Neural cell (in vitro differentiated cells): ENCODE results near the gene GYPE. TPM values are rescaled to one million over a fixed set of nuclear protein-coding genes. Genes with fewer than 3 reads are reported as not detected.
"Not testable (repeated sequence)": the region's sequence is repeated elsewhere in the genome, so short reads cannot be mapped to it uniquely, and the experiment has no call there.

Experiments used
- H2AFZ ChIP-seq: fragments of 200-600, 300-800 bp; sonication (generic), shearing (Covaris generic); 2 replicates; pipeline ENCODE4 v1.6.0; 2014; ENCODE audit warnings: low read depth, mild to moderate bottlenecking, antibody characterized with exemption, low read length, moderate library complexity
- H3F3A ChIP-seq: fragments of 200-600 bp; shearing (Covaris generic); 2 replicates; pipeline ENCODE4 v1.6.1; 2016; ENCODE audit warnings: mild to moderate bottlenecking, moderate library complexity, mixed read lengths, antibody characterized with exemption, low read length; ENCODE audit not compliant: insufficient read depth, poor library complexity, severe bottlenecking
- H3K27ac ChIP-seq: fragments of 200-600, 300-800 bp; sonication (generic), shearing (Covaris generic); 2 replicates; pipeline ENCODE4 v1.5.1; 2014; ENCODE audit warnings: mild to moderate bottlenecking, low read length, moderate library complexity
- H3K27me3 ChIP-seq: fragments of 300-800, 200-600 bp; sonication (generic), shearing (Covaris generic); 2 replicates; pipeline ENCODE4 v1.6.0; 2014; ENCODE audit warnings: mild to moderate bottlenecking, low read depth, low read length, moderate library complexity; ENCODE audit not compliant: insufficient read depth
- H3K36me3 ChIP-seq: fragments of 300-800, 200-600 bp; sonication (generic), shearing (Covaris generic); 2 replicates; pipeline ENCODE4 v1.5.1; 2014; ENCODE audit warnings: mild to moderate bottlenecking, antibody characterized with exemption, low read length, moderate library complexity; ENCODE audit not compliant: insufficient read depth
- H3K4me2 ChIP-seq: fragments of 300-800, 200-600 bp; sonication (generic), shearing (Covaris generic); 2 replicates; pipeline ENCODE4 v1.6.0; 2014; ENCODE audit warnings: mild to moderate bottlenecking, low read length
- H3K4me3 ChIP-seq: fragments of 300-800, 200-600 bp; sonication (generic), shearing (Covaris generic); 2 replicates; pipeline ENCODE4 v1.5.1; 2014; ENCODE audit warnings: mild to moderate bottlenecking, low read length, moderate library complexity
- H3K79me2 ChIP-seq: fragments of 200-600 bp; shearing (Covaris generic); replicated peaks from 2 replicates; pipeline ENCODE4 v1.6.0; 2014; ENCODE audit warnings: mild to moderate bottlenecking, low read length, moderate library complexity; ENCODE audit not compliant: insufficient read depth
- H3K9ac ChIP-seq: fragments of 300-800, 200-600 bp; sonication (generic), shearing (Covaris generic); 2 replicates; pipeline ENCODE4 v1.6.1; 2016; ENCODE audit warnings: mild to moderate bottlenecking, low read length, mixed read lengths
- H3K9me2 ChIP-seq: fragments of 200-600 bp; shearing (Covaris generic); 2 replicates; pipeline ENCODE4 v1.6.1; 2016; ENCODE audit warnings: mild to moderate bottlenecking, low read length, mixed read lengths; ENCODE audit not compliant: insufficient read depth
- H3K9me3 ChIP-seq: fragments of 200-600, 300-800 bp; sonication (generic), shearing (Covaris generic); 2 replicates; pipeline ENCODE4 v1.6.1; 2016; ENCODE audit warnings: mild to moderate bottlenecking, mixed run types, low read length, moderate library complexity, mixed read lengths
- H4K20me1 ChIP-seq: fragments of 200-600 bp; shearing (Covaris generic); 2 replicates; pipeline ENCODE4 v1.6.1; 2016; ENCODE audit warnings: mild to moderate bottlenecking, mixed run types; ENCODE audit not compliant: insufficient read depth
- polyA plus RNA-seq: library from polyadenylated mRNA; depleted of rRNA; stranded (reverse); fragments of >200 nt; gene quantifications from 2 replicates; pipeline ENCODE4 v1.2.3, GENCODE V29; 2014

Gene GYPE
- polyA plus RNA-seq, 1 donor from 2014 or later, result not detected

DNA sequence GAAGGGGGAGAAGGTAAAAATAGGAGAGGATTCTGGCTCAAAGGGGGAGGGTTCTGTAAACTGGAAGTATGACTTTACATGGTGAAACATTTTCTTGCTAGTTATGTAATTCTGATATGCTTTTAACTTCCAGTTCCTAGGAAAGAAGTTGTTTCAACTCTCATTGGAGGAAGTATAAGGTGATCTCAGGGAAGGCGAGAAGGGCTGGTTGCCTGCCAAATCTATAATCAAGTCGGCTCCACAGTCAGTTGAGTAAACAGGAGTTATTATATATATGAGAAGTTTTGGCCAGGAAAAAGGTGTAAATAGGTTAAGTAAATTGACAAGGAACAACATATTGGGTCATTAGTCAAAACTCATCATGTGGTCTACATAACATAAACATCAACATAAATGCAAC is 56.1 kb downstream of the GYPE start:
- H3K9me2 ChIP-seq, H3K27me3 ChIP-seq, H3K4me2 ChIP-seq, H3K36me3 ChIP-seq, H3K9ac ChIP-seq, H3K9me3 ChIP-seq, H3K4me3 ChIP-seq, H3K79me2 ChIP-seq, H3F3A ChIP-seq, H3K27ac ChIP-seq, H2AFZ ChIP-seq, H4K20me1 ChIP-seq: not testable (repeated sequence)

DNA sequence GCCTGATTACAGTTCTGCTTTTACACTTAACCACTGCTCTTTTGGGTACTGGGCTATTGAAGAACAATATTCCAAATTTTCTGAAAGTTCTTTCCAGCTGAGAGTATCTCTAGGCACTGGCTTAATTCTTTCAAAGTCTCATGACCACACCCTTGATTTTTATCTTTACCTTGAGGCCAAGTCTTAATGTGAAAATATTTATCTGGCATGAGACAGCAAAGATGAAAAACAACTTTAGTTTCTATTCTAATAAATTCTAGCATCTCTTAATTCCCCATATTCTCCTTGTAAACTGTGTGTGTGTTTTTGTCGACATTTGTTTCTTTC is 61.9 kb downstream of the GYPE start:
- not testable (repeated sequence) for H3K4me2 ChIP-seq, H3K9ac ChIP-seq, H3K79me2 ChIP-seq, H3K27ac ChIP-seq, H3K9me2 ChIP-seq, H4K20me1 ChIP-seq, H3K9me3 ChIP-seq, H2AFZ ChIP-seq, H3K36me3 ChIP-seq, H3K27me3 ChIP-seq, H3K4me3 ChIP-seq, H3F3A ChIP-seq

GRCh38 chr4:143842624-143843505 is 62.5 kb downstream of the GYPE start:
- H3K9me2 ChIP-seq, H4K20me1 ChIP-seq, H3K9me3 ChIP-seq, H3K9ac ChIP-seq, H3K4me3 ChIP-seq, H3K27me3 ChIP-seq, H3K36me3 ChIP-seq, H2AFZ ChIP-seq, H3K4me2 ChIP-seq, H3F3A ChIP-seq, H3K27ac ChIP-seq, H3K79me2 ChIP-seq: not testable (repeated sequence)

GRCh38 chr4:143839413-143839812 is 65.9 kb downstream of the GYPE start:
- H3K4me2 ChIP-seq, H3F3A ChIP-seq, H3K36me3 ChIP-seq, H3K79me2 ChIP-seq, H4K20me1 ChIP-seq, H3K9me3 ChIP-seq, H3K9ac ChIP-seq, H3K27ac ChIP-seq, H3K9me2 ChIP-seq, H2AFZ ChIP-seq, H3K4me3 ChIP-seq, H3K27me3 ChIP-seq: not testable (repeated sequence)

GRCh38 chr4:143834196-143834595 is 71.2 kb downstream of the GYPE start:
- not testable (repeated sequence) for H3F3A ChIP-seq, H2AFZ ChIP-seq

GRCh38 chr4:143833676-143834075 is 71.7 kb downstream of the GYPE start:
- H4K20me1 ChIP-seq, H3K9ac ChIP-seq, H3K4me2 ChIP-seq, H3K9me3 ChIP-seq, H3K27me3 ChIP-seq, H3K79me2 ChIP-seq, H3K36me3 ChIP-seq, H3K9me2 ChIP-seq, H3K4me3 ChIP-seq, H3K27ac ChIP-seq, H3F3A ChIP-seq, H2AFZ ChIP-seq: not testable (repeated sequence)

More at GRCh38 chr4:143834196-143834595, 71.2 kb downstream of the GYPE start:
- H3K79me2 ChIP-seq, H3K9ac ChIP-seq, H4K20me1 ChIP-seq, H3K9me3 ChIP-seq, H3K27me3 ChIP-seq, H3K36me3 ChIP-seq, H3K9me2 ChIP-seq, H3K27ac ChIP-seq, H3K4me3 ChIP-seq, H3K4me2 ChIP-seq: not testable (repeated sequence)

DNA sequence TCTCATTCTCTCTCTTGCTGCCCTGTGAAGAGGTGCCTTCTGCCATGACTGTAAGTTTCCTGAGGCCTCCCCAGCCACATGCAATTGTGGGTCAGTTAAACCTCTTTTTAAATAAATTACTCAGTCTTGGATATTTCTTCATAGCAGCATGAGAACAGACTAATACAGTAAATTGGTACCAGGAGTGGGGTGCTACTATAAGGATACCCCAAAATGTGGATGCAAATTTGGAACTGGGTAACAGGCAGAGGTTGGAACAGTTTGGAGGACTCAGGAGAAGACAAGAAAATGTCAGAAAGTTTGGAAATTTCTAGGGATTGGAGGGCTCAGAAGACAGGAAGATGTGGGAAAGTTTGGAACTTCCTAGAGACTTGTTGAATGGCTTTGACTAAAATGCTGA is 74.8 kb downstream of the GYPE start:
- H3K9me2 ChIP-seq, H3K9ac ChIP-seq, H3K4me2 ChIP-seq, H4K20me1 ChIP-seq, H3K36me3 ChIP-seq, H3K79me2 ChIP-seq, H3K4me3 ChIP-seq, H3K27ac ChIP-seq, H2AFZ ChIP-seq, H3F3A ChIP-seq, H3K9me3 ChIP-seq, H3K27me3 ChIP-seq: not testable (repeated sequence)

- H3K27me3 ChIP-seq, H4K20me1 ChIP-seq, H3K4me2 ChIP-seq, H3K4me3 ChIP-seq, H3K79me2 ChIP-seq, H3K9me3 ChIP-seq, H3K36me3 ChIP-seq, H3K9me2 ChIP-seq, H3K27ac ChIP-seq, H3F3A ChIP-seq, H3K9ac ChIP-seq, H2AFZ ChIP-seq: not testable (repeated sequence)
These were observed 76.1 kb downstream of the GYPE start for GRCh38 chr4:143829239-143829620.
